Chondrocyte (in vitro differentiated cells): ENCODE measurements around the gene SMIM32. TPM values are rescaled to one million over a fixed set of nuclear protein-coding genes. Genes with fewer than 3 reads are reported as not detected.
A peak's percentile ranks its signal among the peaks of the same experiment; 100 is the strongest.

Experiments
- DNase-seq: peaks from one replicate; pipeline ENCODE4 v3.0.0; 2021; ENCODE audit warnings: mixed read lengths, low spot score
- H3K27ac Mint-ChIP-seq: one replicate; pipeline ENCODE4 v1.8.0; 2021; ENCODE audit warnings: mild to moderate bottlenecking, moderate library complexity, mixed read lengths; ENCODE audit not compliant: unreplicated experiment
- H3K27me3 Mint-ChIP-seq: 2 replicates; pipeline ENCODE4 v1.8.0; 2021; ENCODE audit warnings: low read depth, mixed read lengths
- H3K36me3 Mint-ChIP-seq: 2 replicates; pipeline ENCODE4 v1.8.0; 2021; ENCODE audit warnings: low read depth, mixed read lengths
- H3K4me1 Mint-ChIP-seq: 2 replicates; pipeline ENCODE4 v1.8.0; 2021; ENCODE audit warnings: low read depth, mild to moderate bottlenecking, mixed read lengths
- H3K4me3 Mint-ChIP-seq: one replicate; pipeline ENCODE4 v1.8.0; 2021; ENCODE audit warnings: mild to moderate bottlenecking, moderate library complexity, mixed read lengths; ENCODE audit not compliant: unreplicated experiment
- H3K9me3 Mint-ChIP-seq: 2 replicates; pipeline ENCODE4 v1.8.0; 2021; ENCODE audit warnings: low read depth, mixed read lengths
- CTCF ChIP-seq: fragments of 200-600 bp; sonication (generic); IDR thresholded peaks from 2 replicates; pipeline ENCODE4 v1.5.0; 2021; ENCODE audit warnings: antibody characterized with exemption, mild to moderate bottlenecking, moderate library complexity
- total RNA-seq: library from RNA; stranded (reverse); gene quantifications from 3 replicates; pipeline ENCODE4 v1.2.1, GENCODE V29; 2021

The SMIM32 gene
- total RNA-seq, 1 donor from 2014 or later = not detected

GRCh38 chr5:136213919-136214493, 21.0 kb upstream of the SMIM32 start:
- DNase-seq = no peak
- no peak for TF ChIP-seq CTCF
- H3K36me3 Mint-ChIP-seq = no peaks in the 10 kb centered on the region
- H3K27ac Mint-ChIP-seq = no peak overlapping the region
- H3K4me3 Mint-ChIP-seq = no peak overlapping the region
- no peaks in the 10 kb centered on the region for H3K9me3 Mint-ChIP-seq
- H3K4me1 Mint-ChIP-seq = no peaks in the 10 kb centered on the region
- peaks cover 2% of the 10 kb centered on the region for H3K27me3 Mint-ChIP-seq

- no peaks in the 10 kb centered on the region for H3K4me1 Mint-ChIP-seq
- no peak overlapping the region for H3K27ac Mint-ChIP-seq
- peak; percentile 97 for TF ChIP-seq CTCF
- no peak for DNase-seq
- no peaks in the 10 kb centered on the region for H3K27me3 Mint-ChIP-seq
- no peaks in the 10 kb centered on the region for H3K9me3 Mint-ChIP-seq
- no peak overlapping the region for H3K4me3 Mint-ChIP-seq
- H3K36me3 Mint-ChIP-seq = peaks cover 6% of the 10 kb centered on the region
These were observed 19.3 kb upstream of the SMIM32 start for GRCh38 chr5:136212252-136212721.

GRCh38 chr5:136211282-136212040, 18.5 kb upstream of the SMIM32 start:
- Mint-ChIP-seq H3K4me1 (no peaks in the 10 kb centered on the region), H3K27me3 (no peaks in the 10 kb centered on the region), H3K27ac (no peak overlapping the region), H3K9me3 (no peaks in the 10 kb centered on the region), H3K36me3 (peaks cover 6% of the 10 kb centered on the region), H3K4me3 (no peak overlapping the region)
- TF ChIP-seq CTCF = no peak
- DNase-seq = no peak

- Mint-ChIP-seq H3K27ac (no peak overlapping the region), H3K4me3 (no peak overlapping the region), H3K27me3 (no peaks in the 10 kb centered on the region), H3K36me3 (peaks cover 6% of the 10 kb centered on the region), H3K4me1 (no peaks in the 10 kb centered on the region), H3K9me3 (peaks cover 4% of the 10 kb centered on the region)
- TF ChIP-seq CTCF = no peak
- no peak for DNase-seq
These were observed 17.3 kb upstream of the SMIM32 start for GRCh38 chr5:136210259-136210658.

GRCh38 chr5:136209346-136209910, 16.5 kb upstream of the SMIM32 start:
- no peak for DNase-seq
- Mint-ChIP-seq H3K9me3 (peaks cover 6% of the 10 kb centered on the region), H3K27me3 (no peaks in the 10 kb centered on the region), H3K27ac (no peak overlapping the region), H3K4me3 (no peak overlapping the region), H3K36me3 (peaks cover 6% of the 10 kb centered on the region), H3K4me1 (no peaks in the 10 kb centered on the region)
- TF ChIP-seq CTCF = no peak
